SK-N-MC (cell line): ENCODE measurements around the gene MEI4.

Experiments used
- EZH2 ChIP-seq: fragments of 200-600 bp; sonication (generic); IDR thresholded peaks from one replicate; pipeline ENCODE4 v1.6.1; 2017; ENCODE audit warnings: antibody characterized with exemption
- FOXP2 ChIP-seq: optimal IDR thresholded peaks from 2 replicates; pipeline ENCODE3; 2011; ENCODE audit warnings: mild to moderate bottlenecking, moderate library complexity; ENCODE audit not compliant: insufficient read depth; ENCODE audit errors: extremely low read length, control extremely low read depth
- POLR2AphosphoS5 ChIP-seq: IDR thresholded peaks from 2 replicates; pipeline ENCODE4 v1.6.1; 2012; ENCODE audit warnings: mild to moderate bottlenecking, low read depth, low read length, borderline replicate concordance

DNA sequence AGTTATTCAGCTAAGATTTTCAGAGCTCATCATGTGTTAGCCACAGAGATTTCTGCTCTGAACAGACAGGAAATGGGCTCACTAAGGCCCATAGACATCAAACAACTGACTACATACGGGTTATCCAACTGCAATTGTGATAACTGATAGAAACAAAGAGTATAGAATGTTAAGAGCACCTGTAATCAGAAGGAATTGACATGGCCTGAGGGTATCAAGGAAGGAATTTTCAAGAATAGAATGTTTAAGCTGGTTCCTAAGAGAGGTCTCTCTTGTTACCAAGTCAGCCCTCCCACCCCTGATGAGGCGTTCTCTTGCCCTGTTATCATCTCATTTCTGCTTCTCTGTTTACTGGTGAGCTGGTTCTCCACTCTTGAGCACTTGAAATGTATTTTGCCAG lies at the start of gene MEI4:
- no peak for TF ChIP-seq EZH2
- TF ChIP-seq POLR2AphosphoS5, result no peak
- TF ChIP-seq FOXP2, result no peak
